Kidney epithelial cell (primary cell): Measurements from ENCODE around the gene SPTBN1. TPM values are rescaled to one million over a fixed set of nuclear protein-coding genes. Genes with fewer than 3 reads are reported as not detected.

Source experiments
- DNase-seq: peaks from one replicate; pipeline ENCODE4 v3.0.0-alpha.2; 2010; ENCODE audit warnings: low read depth
- H3K27me3 ChIP-seq: 2 replicates; pipeline ENCODE4 v1.6.0; 2011; ENCODE audit warnings: low read length; ENCODE audit not compliant: control insufficient read depth, insufficient read depth
- H3K36me3 ChIP-seq: 2 replicates; pipeline ENCODE4 v1.5.1; 2011; ENCODE audit warnings: low read length; ENCODE audit not compliant: control insufficient read depth, insufficient read depth
- H3K4me3 ChIP-seq: 2 replicates; pipeline ENCODE4 v1.5.1; 2011; ENCODE audit warnings: low read depth, mild to moderate bottlenecking, control low read depth, low read length
- CTCF ChIP-seq: IDR thresholded peaks from 2 replicates; pipeline ENCODE4 v1.5.1; 2011; ENCODE audit warnings: mild to moderate bottlenecking, moderate library complexity, low read length, control low read depth, inconsistent platforms; ENCODE audit not compliant: insufficient read depth, poor library complexity, severe bottlenecking
- total RNA-seq: library from RNA; depleted of rRNA; stranded (reverse); fragments of >200 nt; gene quantifications from 2 replicates; pipeline ENCODE4 v1.2.3, GENCODE V29; 2015

SPTBN1 gene
- total RNA-seq, 1 donor from 2014 or later: 492 TPM

GRCh38 chr2:54522624-54523281, 66.6 kb downstream of the SPTBN1 start:
- DNase-seq: no peak
- TF ChIP-seq CTCF: peak; percentile 66
- Histone ChIP-seq H3K36me3 (no peaks in the 10 kb centered on the region), H3K4me3 (no peak overlapping the region), H3K27me3 (no peaks in the 10 kb centered on the region)

GRCh38 chr2:54523324-54523959, 67.3 kb downstream of the SPTBN1 start:
- no peak for DNase-seq
- no peaks in the 10 kb centered on the region for H3K27me3 ChIP-seq
- no peak for TF ChIP-seq CTCF
- H3K36me3 ChIP-seq: no peaks in the 10 kb centered on the region
- H3K4me3 ChIP-seq: no peak overlapping the region

GRCh38 chr2:54524226-54524991, 68.3 kb downstream of the SPTBN1 start:
- H3K36me3 ChIP-seq: no peaks in the 10 kb centered on the region
- no peak for TF ChIP-seq CTCF
- H3K4me3 ChIP-seq: no peak overlapping the region
- DNase-seq: peak; percentile 73
- no peaks in the 10 kb centered on the region for H3K27me3 ChIP-seq

GRCh38 chr2:54525321-54525720, 69.2 kb downstream of the SPTBN1 start:
- no peak overlapping the region for H3K4me3 ChIP-seq
- DNase-seq: no peak
- no peak for TF ChIP-seq CTCF
- no peaks in the 10 kb centered on the region for H3K36me3 ChIP-seq
- H3K27me3 ChIP-seq: no peaks in the 10 kb centered on the region

- no peak for DNase-seq
- H3K36me3 ChIP-seq: no peaks in the 10 kb centered on the region
- no peak overlapping the region for H3K4me3 ChIP-seq
- no peak for TF ChIP-seq CTCF
- no peaks in the 10 kb centered on the region for H3K27me3 ChIP-seq
These were observed 70.2 kb downstream of the SPTBN1 start for GRCh38 chr2:54526226-54526879.
